ENCODE measurements around the gene NEGR1. TPM values are rescaled to one million over a fixed set of nuclear protein-coding genes. Genes with fewer than 3 reads are reported as not detected.

The NEGR1 gene
- total RNA-seq, 2 experiments from 2014 or later, result not detected

DNA sequence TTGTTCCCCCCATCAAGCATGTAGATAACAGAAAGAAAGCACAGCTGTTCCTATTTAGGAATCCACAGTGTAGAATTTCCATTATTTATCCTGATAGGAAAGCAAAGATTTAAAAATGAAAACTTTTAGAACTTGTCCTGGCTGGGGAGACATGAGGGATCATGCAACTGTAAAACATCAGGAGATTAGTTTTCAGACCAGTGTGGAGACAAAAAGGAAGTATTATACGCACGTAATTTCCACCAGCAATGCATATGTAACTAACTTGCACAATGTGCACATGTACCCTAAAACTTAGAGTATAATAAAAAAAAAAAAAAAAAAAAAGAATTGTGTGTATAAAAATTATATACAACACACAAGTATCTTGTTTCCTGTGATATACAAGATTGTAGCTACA, 172.4 kb downstream of the NEGR1 start:
- no peak for DNase-seq (ENCODE audit: low spot score)
- TF ChIP-seq EZH2phosphoT487 (IDR thresholded peaks at IDR 0.05; ENCODE audit: borderline replicate concordance, low read depth, low read length), result no peak
- no peak for TF ChIP-seq CTCF (conservative IDR thresholded peaks at IDR 0.05; ENCODE audit: low read length)
- H3K9me3 ChIP-seq (ENCODE audit: low read length), result no peaks in the 10 kb centered on the region
- no peak overlapping the region for H3K4me3 ChIP-seq (ENCODE audit: low read depth, low read length, poor library complexity, severe bottlenecking)
- intact Hi-C loops (cut with micrococcal nuclease; ENCODE audit: unreplicated experiment), result no loop called here
- H3K9me2 ChIP-seq (ENCODE audit: insufficient read depth, low read length), result no peaks in the 10 kb centered on the region
- H3K79me2 ChIP-seq (ENCODE audit: insufficient read depth, low read depth, low read length), result no peaks in the 10 kb centered on the region
- no peaks in the 10 kb centered on the region for H4K20me1 ChIP-seq (ENCODE audit: insufficient read depth, low read length)
- H3K4me1 ChIP-seq (ENCODE audit: insufficient read depth, low read length, poor library complexity, severe bottlenecking), result no peaks in the 10 kb centered on the region
- BruUV-seq (replicated peaks), result no TSS peak
- ChIA-PET POLR2A (interaction anchor here (0.7 kb wide), 1 partner anchor 1790 kb away, joined by 3 read pairs; no protein-coding TSS in a partner anchor), CTCF (ENCODE audit: unreplicated experiment) (no interaction called here)
- H2AFZ ChIP-seq (ENCODE audit: low read length), result no peak overlapping the region
- H3K36me3 ChIP-seq (ENCODE audit: insufficient read depth, low read length), result no peaks in the 10 kb centered on the region
- H3K27ac ChIP-seq (ENCODE audit: low read depth, low read length, poor library complexity, severe bottlenecking), result no peak overlapping the region
- H3K4me2 ChIP-seq (ENCODE audit: low read length), result no peak overlapping the region

DNA sequence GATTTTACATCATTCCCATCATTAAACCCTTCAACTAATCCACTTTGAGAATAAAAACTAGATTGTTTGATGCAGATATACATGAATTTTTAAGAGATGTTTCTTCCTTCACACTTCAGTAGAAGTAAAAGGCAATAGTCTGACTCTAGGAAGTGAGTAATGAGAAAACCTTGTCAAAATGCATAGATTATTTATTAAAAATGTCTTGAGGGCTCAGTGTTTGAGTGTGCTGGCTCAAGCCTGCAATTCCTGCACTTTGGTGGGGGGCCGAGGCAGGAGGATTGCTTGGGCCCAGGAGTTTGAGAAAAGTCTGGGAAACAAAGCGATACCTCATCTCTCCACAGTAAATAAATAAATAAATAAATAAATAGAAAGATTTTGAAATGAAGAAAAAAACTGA, 177.1 kb downstream of the NEGR1 start:
- no peaks in the 10 kb centered on the region for H3K9me3 ChIP-seq (ENCODE audit: low read length)
- intact Hi-C loops (cut with micrococcal nuclease; ENCODE audit: unreplicated experiment), result no loop called here
- H2AFZ ChIP-seq (ENCODE audit: low read length), result no peak overlapping the region
- no peak overlapping the region for H3K27ac ChIP-seq (ENCODE audit: low read depth, low read length, poor library complexity, severe bottlenecking)
- no peaks in the 10 kb centered on the region for H3K79me2 ChIP-seq (ENCODE audit: insufficient read depth, low read depth, low read length)
- BruUV-seq (replicated peaks), result no TSS peak
- no peak overlapping the region for H3K4me2 ChIP-seq (ENCODE audit: low read length)
- no peak for DNase-seq (ENCODE audit: low spot score)
- ChIA-PET CTCF (ENCODE audit: unreplicated experiment) (no interaction called here), POLR2A (no interaction called here)
- no peaks in the 10 kb centered on the region for H4K20me1 ChIP-seq (ENCODE audit: insufficient read depth, low read length)
- H3K4me1 ChIP-seq (ENCODE audit: insufficient read depth, low read length, poor library complexity, severe bottlenecking), result no peaks in the 10 kb centered on the region
- H3K36me3 ChIP-seq (ENCODE audit: insufficient read depth, low read length), result no peaks in the 10 kb centered on the region
- no peaks in the 10 kb centered on the region for H3K9me2 ChIP-seq (ENCODE audit: insufficient read depth, low read length)
- no peak overlapping the region for H3K4me3 ChIP-seq (ENCODE audit: low read depth, low read length, poor library complexity, severe bottlenecking)
- TF ChIP-seq EZH2phosphoT487 (IDR thresholded peaks at IDR 0.05; ENCODE audit: borderline replicate concordance, low read depth, low read length), result no peak

GRCh38 chr1:72101840-72102632, 180.3 kb downstream of the NEGR1 start:
- no peak overlapping the region for H3K4me3 ChIP-seq (ENCODE audit: low read depth, low read length, poor library complexity, severe bottlenecking)
- H3K79me2 ChIP-seq (ENCODE audit: insufficient read depth, low read depth, low read length), result no peaks in the 10 kb centered on the region
- intact Hi-C loops (cut with micrococcal nuclease; ENCODE audit: unreplicated experiment), result no loop called here
- no peaks in the 10 kb centered on the region for H3K36me3 ChIP-seq (ENCODE audit: insufficient read depth, low read length)
- ChIA-PET POLR2A (interaction anchor here (0.7 kb wide), 1 partner anchor 419 kb away, joined by 3 read pairs; no protein-coding TSS in a partner anchor), CTCF (ENCODE audit: unreplicated experiment) (no interaction called here)
- no peak overlapping the region for H3K4me2 ChIP-seq (ENCODE audit: low read length)
- no peaks in the 10 kb centered on the region for H3K9me3 ChIP-seq (ENCODE audit: low read length)
- no peaks in the 10 kb centered on the region for H3K4me1 ChIP-seq (ENCODE audit: insufficient read depth, low read length, poor library complexity, severe bottlenecking)
- H3K9me2 ChIP-seq (ENCODE audit: insufficient read depth, low read length), result no peaks in the 10 kb centered on the region
- H4K20me1 ChIP-seq (ENCODE audit: insufficient read depth, low read length), result no peaks in the 10 kb centered on the region
- no peak overlapping the region for H3K27ac ChIP-seq (ENCODE audit: low read depth, low read length, poor library complexity, severe bottlenecking)
- no peak for TF ChIP-seq CTCF (conservative IDR thresholded peaks at IDR 0.05; ENCODE audit: low read length)
- no peak for TF ChIP-seq EZH2phosphoT487 (IDR thresholded peaks at IDR 0.05; ENCODE audit: borderline replicate concordance, low read depth, low read length)
- BruUV-seq (replicated peaks), result no TSS peak
- H2AFZ ChIP-seq (ENCODE audit: low read length), result no peak overlapping the region
- no peak for DNase-seq (ENCODE audit: low spot score)

All from OCI-LY7 (cell line).